HUES64 (cell line): ENCODE data around the gene ENDOV.
"Not testable (repeated sequence)": the region's sequence is repeated elsewhere in the genome, so short reads cannot be mapped to it uniquely, and the experiment has no call there.

ENCODE experiments used
- H3K27ac ChIP-seq: 2 replicates; pipeline ENCODE4 v1.7.0; 2013; ENCODE audit warnings: low read depth, low read length, inconsistent platforms
- H3K27me3 ChIP-seq: 2 replicates; pipeline ENCODE4 v1.6.1; 2013; ENCODE audit warnings: mild to moderate bottlenecking, low read length; ENCODE audit not compliant: insufficient read depth
- H3K36me3 ChIP-seq: 2 replicates; pipeline ENCODE4 v1.6.1; 2013; ENCODE audit warnings: mild to moderate bottlenecking, low read length; ENCODE audit not compliant: insufficient read depth
- H3K4me1 ChIP-seq: 2 replicates; pipeline ENCODE4 v1.6.1; 2013; ENCODE audit warnings: mild to moderate bottlenecking, low read length, moderate library complexity; ENCODE audit not compliant: insufficient read depth
- H3K4me3 ChIP-seq: 2 replicates; pipeline ENCODE4 v1.5.1; 2013; ENCODE audit warnings: mild to moderate bottlenecking, low read length, moderate library complexity
- H3K9ac ChIP-seq: 2 replicates; pipeline ENCODE4 v1.6.1; 2013; ENCODE audit warnings: mild to moderate bottlenecking, low read depth, low read length
- H3K9me3 ChIP-seq: 2 replicates; pipeline ENCODE4 v1.6.1; 2013; ENCODE audit warnings: low read depth, low read length; ENCODE audit not compliant: insufficient read depth
- WGBS: fragments of 150-250, 120-280 bp; methylation state at CpG from one replicate; pipeline ENCODE4 v1.1.7; 2013; ENCODE audit warnings: missing lambda C conversion rate; 5-methylcytosine and 5-hydroxymethylcytosine counted together

The ENDOV gene

DNA sequence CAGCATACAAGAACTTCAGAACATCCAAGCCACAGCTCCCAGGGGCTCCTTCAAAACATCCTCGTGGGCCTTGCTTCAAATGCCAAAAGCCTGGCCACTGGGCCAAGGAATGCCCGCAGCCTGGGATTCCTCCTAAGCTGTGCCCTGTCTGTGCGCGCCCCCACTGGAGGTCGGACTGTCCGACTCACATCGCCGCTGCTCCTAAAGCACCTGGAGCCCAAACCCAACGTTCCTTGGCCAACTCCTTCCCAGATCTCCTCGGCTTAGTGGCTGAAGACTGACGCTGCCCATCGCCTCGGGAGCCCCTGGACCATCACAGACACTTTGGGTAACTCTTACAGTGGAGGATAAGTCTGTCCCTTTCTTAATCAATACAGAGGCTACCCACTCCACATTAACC, 12.9 kb upstream of the ENDOV start:
- H3K27ac ChIP-seq, H3K4me3 ChIP-seq, H3K27me3 ChIP-seq, H3K36me3 ChIP-seq, H3K9me3 ChIP-seq, H3K9ac ChIP-seq, H3K4me1 ChIP-seq: not testable (repeated sequence)
- WGBS: 95% methylated on average over 13 of the region's 13 CpGs

DNA sequence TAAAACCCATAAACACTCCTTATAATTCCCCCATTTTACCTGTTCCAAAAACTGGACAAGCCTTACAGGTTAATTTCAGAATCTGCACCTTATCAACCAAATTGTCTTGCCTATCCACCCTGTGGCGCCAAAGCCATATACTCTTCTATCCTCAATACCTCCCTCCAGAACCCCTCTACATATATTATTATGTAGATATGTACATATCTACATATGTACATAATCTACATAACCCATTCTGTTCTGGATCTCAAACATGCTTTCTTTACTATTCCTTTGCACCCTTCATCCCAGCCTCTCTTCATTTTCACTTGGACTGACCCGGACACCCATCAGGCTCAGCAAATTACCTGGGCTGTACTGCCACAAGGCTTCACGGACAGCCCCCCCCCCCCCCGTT, 12.0 kb upstream of the ENDOV start:
- Histone ChIP-seq H3K9me3 (no peaks in the 10 kb centered on the region), H3K27me3 (peaks cover 7% of the 10 kb centered on the region; the same call in 1 of the 2 replicates), H3K27ac (no peak overlapping the region), H3K9ac (no peak overlapping the region), H3K4me1 (peaks cover 5% of the 10 kb centered on the region; the same call in 1 of the 2 replicates), H3K4me3 (no peak overlapping the region), H3K36me3 (no peaks in the 10 kb centered on the region)
- WGBS: 82% methylated on average over 3 of the region's 4 CpGs

DNA sequence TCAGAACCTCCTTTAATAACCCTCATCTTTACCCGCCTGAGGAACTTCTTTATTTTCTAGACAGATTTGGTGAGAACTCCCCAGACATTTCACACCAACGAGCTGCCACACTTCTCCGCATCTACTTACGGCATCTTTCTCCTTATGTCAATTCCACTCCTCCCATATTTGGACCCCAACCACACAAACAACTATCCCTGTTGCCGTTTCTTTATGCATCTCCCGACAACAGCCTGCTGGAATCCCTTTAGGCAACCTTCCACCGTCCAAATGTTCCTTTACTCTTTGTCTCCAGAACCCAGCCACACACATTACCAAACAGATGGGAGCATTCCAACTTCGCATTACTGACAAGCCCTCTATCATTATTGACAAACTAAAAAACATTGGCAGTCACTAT, 8.8 kb upstream of the ENDOV start:
- Histone ChIP-seq H3K9me3 (no peaks in the 10 kb centered on the region), H3K9ac (no peak overlapping the region), H3K4me3 (no peak overlapping the region), H3K36me3 (no peaks in the 10 kb centered on the region), H3K27ac (no peak overlapping the region), H3K4me1 (no peaks in the 10 kb centered on the region; the same call in 1 of the 2 replicates), H3K27me3 (peaks cover 13% of the 10 kb centered on the region; the same call in 1 of the 2 replicates)
- 90% methylated on average over 8 of the region's 8 CpGs for WGBS

DNA sequence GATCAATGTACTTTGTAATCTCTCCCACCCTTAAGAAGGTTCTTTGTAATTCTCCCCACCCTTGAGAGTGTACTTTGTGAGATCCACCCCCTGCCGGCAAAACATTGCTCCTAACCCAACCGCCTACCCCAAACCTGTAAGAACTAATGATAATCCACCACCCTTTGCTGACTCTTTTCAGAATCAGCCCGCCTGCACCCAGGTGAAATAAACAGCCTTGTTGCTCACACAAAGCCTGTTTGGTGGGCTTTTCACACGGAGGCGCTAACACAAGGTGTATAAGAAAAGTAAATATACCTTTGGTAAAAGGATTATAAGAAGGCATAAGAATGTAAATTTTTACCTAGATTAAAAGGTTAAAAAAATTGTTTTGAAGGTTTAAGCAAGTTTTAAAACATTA, 7.0 kb upstream of the ENDOV start:
- H3K4me3 ChIP-seq, H3K36me3 ChIP-seq, H3K27ac ChIP-seq, H3K4me1 ChIP-seq, H3K9me3 ChIP-seq, H3K9ac ChIP-seq: not testable (repeated sequence)
- peaks cover 29% of the 10 kb centered on the region; the same call in 1 of the 2 replicates for H3K27me3 ChIP-seq
- 51% methylated on average over 5 of the region's 5 CpGs for WGBS

DNA sequence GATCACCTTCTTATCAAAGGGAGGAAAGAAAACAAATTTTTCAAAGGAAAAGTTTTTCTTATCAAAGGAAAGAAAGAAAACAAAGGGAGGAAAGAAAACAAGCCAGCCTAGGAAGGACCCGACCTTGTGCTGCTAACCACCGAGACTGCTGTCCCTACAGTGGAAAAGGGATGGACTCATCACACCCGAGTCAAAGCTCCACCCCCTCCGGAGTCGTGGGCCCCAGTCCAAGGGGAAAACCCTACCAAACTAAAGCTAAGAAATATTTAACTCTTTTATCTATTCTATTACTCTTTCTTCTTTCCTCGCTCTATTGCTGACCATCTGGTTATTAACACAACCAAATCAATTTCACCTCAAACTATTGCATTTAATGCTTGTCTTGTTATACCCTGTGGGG, 6.1 kb upstream of the ENDOV start:
- 63% methylated on average over 6 of the region's 6 CpGs for whole genome bisulfite sequencing
- Histone ChIP-seq H3K27me3 (peaks cover 38% of the 10 kb centered on the region), H3K4me3 (no peak overlapping the region), H3K4me1 (no peaks in the 10 kb centered on the region; the same call in 1 of the 2 replicates), H3K27ac (no peak overlapping the region), H3K9ac (no peak overlapping the region), H3K9me3 (no peaks in the 10 kb centered on the region), H3K36me3 (no peaks in the 10 kb centered on the region)

DNA sequence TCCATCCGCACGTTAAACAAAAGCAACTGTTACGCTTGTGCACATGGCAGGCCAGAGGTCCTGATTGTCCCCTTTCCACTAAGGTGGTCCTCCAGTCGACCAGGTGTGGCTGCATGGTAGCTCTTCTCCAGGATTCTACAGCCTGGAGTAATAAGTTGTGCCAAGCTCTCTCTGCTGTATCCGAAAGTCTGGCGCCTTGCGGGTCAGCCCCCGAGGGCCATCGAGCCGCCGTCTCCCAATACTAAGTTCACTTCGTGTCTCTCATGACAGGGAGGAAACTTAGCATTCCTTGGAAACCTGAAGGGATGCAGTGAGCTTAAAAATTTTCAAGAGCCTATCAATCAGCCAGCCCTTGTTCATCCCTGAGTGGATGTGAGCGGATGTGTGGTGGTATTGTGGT, 5.3 kb upstream of the ENDOV start:
- WGBS: 95% methylated on average over 13 of the region's 13 CpGs
- H3K4me3 ChIP-seq: no peak overlapping the region
- H3K36me3 ChIP-seq: no peaks in the 10 kb centered on the region
- peaks cover 46% of the 10 kb centered on the region for H3K27me3 ChIP-seq
- H3K9ac ChIP-seq: no peak overlapping the region
- no peaks in the 10 kb centered on the region for H3K9me3 ChIP-seq
- H3K27ac ChIP-seq: no peak overlapping the region
- H3K4me1 ChIP-seq: no peaks in the 10 kb centered on the region; the same call in 1 of the 2 replicates

DNA sequence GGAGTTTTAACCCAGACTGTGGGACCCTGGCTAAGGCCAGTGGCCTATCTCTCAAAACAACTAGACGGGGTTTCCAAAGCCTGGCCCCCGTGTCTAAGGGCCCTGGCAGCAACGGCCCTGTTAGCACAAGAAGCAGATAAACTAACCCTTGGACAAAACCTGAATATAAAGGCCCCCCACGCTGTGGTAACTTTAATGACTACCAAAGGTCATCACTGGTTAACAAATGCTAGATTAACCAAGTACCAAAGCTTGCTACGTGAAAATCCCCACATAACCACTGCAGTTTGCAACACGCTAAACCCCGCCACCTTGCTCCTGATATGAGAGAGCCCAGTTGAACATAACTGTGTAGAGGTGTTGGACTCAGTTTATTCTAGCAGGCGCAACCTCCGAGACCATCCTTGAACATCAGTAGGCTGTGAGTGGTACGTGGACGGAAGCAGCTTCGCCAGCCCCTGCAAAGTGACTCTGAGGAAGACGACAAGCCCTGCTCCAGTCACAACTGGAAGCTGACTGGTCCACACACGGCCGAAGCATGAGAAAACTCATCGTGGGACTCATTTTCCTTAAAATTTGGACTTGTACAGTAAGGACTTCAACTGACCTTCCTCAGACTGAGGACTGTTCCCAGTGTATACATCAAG, 4.4 kb upstream of the ENDOV start:
- H3K4me1 ChIP-seq, H3K9ac ChIP-seq, H3K9me3 ChIP-seq, H3K36me3 ChIP-seq, H3K27ac ChIP-seq, H3K4me3 ChIP-seq: not testable (repeated sequence)
- 87% methylated on average over 16 of the region's 16 CpGs for WGBS
- peaks cover 47% of the 10 kb centered on the region for H3K27me3 ChIP-seq

DNA sequence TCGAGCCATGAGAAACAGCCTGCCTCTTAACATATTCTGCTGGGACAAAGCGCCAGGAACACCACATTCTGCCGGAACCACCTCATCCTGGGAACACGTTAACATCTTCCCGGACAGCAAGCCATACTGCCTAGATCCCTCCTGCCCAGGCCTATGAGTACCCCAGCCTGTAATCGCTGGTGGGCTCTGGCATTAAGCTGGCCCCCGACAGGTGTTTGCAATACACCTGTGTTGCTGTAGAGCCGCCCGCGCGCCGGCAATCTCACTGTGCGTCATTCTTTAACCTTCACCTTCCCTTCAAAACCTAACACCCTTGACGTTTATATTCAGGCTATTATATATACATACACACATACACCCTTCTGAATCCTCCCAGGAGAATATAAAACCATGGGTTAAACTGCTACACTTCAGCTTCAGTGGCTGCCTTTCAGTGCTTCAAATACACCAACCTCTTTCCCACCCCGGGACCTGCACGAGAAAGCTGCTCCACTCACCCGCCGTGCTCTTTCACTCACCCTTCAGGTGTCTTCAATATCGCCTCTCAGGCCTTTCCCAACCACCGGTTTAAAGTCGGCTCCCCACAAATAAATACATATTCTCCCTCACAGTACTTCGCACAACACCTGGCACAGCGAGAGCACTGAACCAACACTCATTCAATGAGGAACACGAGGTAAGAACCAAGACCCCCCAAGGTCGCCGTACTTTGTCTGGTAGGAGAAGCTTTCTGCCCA, 1.0 kb upstream of the ENDOV start:
- Histone ChIP-seq H3K9ac (no peak overlapping the region), H3K27ac (no peak overlapping the region), H3K4me1 (no peaks in the 10 kb centered on the region), H3K4me3 (peak overlapping the region; percentile 91), H3K27me3 (peaks cover 40% of the 10 kb centered on the region), H3K9me3 (no peaks in the 10 kb centered on the region), H3K36me3 (peaks cover 14% of the 10 kb centered on the region; the same call in 1 of the 2 replicates)
- 57% methylated on average over 26 of the region's 26 CpGs for WGBS

DNA sequence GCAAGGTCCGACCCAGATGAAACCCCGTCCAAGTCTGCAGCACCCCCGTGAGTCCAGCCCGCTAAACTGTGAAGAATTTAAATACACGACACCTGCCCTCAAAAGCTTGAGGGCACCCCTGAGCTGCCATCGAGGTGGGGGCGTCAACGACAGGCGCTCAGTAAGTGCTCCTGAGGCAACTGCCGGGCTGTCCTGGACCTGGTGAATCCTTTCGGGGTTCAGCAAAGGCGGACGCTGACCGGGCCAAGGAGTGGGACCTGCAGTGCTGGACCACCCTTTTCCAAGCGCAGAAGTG, 512 bp upstream of the ENDOV start:
- no peaks in the 10 kb centered on the region for H3K9me3 ChIP-seq
- WGBS: 4% methylated on average over 15 of the region's 15 CpGs
- H3K4me1 ChIP-seq: no peaks in the 10 kb centered on the region
- H3K27me3 ChIP-seq: peaks cover 40% of the 10 kb centered on the region
- peak overlapping the region; percentile 91 for H3K4me3 ChIP-seq
- H3K9ac ChIP-seq: peak overlapping the region; percentile 88
- peaks cover 14% of the 10 kb centered on the region; the same call in 1 of the 2 replicates for H3K36me3 ChIP-seq
- H3K27ac ChIP-seq: no peak overlapping the region

DNA sequence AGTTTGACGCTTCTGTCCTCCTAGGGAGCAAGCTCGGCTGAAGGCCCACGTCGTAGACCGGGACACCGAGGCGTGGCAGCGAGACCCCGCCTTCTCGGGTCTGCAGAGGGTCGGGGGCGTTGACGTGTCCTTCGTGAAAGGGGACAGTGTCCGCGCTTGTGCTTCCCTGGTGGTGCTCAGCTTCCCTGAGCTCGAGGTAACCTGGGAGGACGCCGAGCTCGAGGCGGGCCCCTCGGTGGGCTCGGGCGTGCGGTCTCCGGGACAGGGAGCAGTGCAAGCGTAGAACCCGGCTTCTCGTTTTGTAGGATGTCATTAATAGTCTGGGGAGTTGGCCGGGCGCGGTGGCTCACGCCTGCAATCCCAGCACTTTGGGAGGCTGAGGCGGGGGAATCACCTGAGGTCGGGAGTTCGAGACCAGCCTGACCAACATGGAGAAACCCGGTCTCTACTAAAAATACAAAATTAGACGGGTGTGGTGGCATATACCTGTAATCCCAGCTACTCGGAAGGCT, 715 bp downstream of the ENDOV start:
- Histone ChIP-seq H3K9ac (peak overlapping the region; percentile 88), H3K27me3 (peaks cover 37% of the 10 kb centered on the region), H3K27ac (peak overlapping the region; percentile 97), H3K9me3 (no peaks in the 10 kb centered on the region), H3K4me1 (no peaks in the 10 kb centered on the region), H3K36me3 (peaks cover 14% of the 10 kb centered on the region; the same call in 1 of the 2 replicates), H3K4me3 (peak overlapping the region; percentile 91)
- WGBS: 14% methylated on average over 39 of the region's 39 CpGs

DNA sequence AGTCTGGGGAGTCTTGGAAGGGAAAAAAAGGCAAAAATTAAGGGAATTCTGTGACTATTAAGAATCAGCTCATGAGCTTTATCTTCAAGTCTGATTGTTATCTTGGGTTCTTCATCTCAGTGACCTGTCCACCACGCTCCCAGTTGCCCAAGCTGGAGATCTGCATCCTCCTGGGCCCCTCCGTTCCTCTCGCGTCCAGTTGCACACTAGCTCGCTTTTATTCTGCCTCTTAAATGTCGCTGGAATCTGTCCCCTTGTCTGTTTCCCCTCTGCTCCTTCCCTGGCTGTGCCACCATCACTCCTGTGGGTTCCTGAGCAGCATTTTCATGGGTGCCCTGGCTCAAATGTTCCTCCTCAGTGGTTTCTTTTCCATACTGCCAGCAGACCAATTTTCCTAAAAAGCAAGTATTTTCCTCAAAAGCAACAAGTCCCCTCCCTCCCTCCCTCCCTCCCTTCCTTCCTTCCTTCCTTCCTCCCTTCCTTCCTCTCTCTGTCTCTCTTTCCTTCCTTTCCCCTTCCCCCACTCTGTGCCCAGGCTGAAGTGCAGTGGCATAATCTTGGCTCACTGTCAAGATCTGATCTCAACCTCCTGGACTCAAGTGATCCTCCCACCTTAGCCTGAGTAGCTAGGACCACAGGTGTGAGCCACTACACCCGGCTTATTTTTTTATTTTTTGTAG, 1.4 kb downstream of the ENDOV start:
- H3K36me3 ChIP-seq: peaks cover 14% of the 10 kb centered on the region; the same call in 1 of the 2 replicates
- H3K27me3 ChIP-seq: peaks cover 31% of the 10 kb centered on the region
- H3K4me3 ChIP-seq: peak overlapping the region; percentile 91
- WGBS: 94% methylated on average over 7 of the region's 7 CpGs
- no peak overlapping the region for H3K9ac ChIP-seq
- no peak overlapping the region for H3K27ac ChIP-seq
- no peaks in the 10 kb centered on the region for H3K9me3 ChIP-seq
- H3K4me1 ChIP-seq: no peaks in the 10 kb centered on the region
